Activated CD8-positive, alpha-beta memory T cell treated with anti-CD3 and anti-CD28 coated beads, Interleukin-2, amount 50 U/mL, for 1 hour (primary cell): Measurements from ENCODE around the gene KIF6.
"Not testable (repeated sequence)": the region's sequence is repeated elsewhere in the genome, so short reads cannot be mapped to it uniquely, and the experiment has no call there.

Source experiments
- DNase-seq: peaks from one replicate; pipeline ENCODE4 v3.0.0-alpha.2; 2020; ENCODE audit errors: extremely low read depth

The KIF6 gene

DNA sequence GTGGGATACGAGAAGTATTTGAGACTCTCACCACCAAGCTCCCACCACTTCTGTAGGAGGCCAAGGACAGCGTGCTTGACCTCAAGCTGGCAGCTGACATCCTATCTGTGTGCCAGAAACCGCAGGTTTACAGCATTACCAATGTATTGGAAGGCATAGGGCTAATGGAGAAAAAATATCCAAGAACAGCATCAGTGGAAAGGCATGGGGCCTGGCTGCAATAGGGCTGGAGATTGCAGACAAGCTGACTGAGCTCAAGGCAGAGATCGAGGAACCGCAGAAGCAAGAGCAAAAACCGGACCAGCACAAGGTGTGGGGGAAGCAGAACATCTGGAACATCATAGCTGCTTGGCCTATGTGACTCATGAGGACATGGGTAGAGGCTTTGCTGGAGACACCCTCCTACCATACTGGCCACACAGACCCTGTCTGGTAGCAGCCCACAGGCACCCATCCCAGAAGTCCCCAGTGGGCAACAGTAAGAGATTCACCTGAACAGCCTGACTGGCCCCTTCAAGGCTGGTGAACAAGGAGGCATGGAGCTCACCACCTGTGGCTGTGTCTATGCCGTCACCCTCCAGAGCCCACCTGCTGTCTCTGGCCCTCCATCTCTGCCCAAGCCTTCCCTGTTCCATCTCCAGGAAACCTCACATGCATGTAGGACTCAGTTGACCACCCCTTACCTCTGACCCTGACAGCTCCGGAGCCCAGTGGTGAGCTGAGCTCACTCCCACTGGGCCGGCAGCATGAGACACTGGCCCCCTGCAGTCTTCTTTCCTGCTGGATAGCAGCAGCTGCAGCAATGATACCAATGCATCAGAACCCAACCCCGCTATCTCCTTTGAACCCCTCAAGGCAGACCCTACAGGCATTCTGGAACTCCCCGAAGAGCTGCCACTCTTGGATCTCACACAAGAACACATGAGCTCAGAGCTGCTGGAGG, 171.1 kb downstream of the KIF6 start:
- DNase-seq, result no peak

DNA sequence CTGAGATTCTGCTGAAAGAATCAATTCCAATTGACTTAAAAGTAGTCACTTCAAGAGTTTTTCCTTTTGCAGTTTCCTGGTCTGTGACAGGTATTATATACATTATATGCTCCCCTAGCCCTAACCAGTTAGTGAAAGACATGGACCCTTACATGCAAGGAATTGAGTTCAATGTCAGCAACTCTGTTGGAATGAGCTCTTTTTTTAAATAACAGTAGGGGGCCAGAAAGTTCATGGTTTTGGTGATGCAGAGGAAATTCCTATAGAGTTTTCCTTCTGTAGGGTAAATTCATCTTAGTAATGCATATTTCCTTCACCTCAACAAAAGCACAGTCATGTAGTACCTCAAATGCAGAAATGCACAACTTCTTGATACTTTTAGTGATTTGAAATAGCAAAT, 172.2 kb downstream of the KIF6 start:
- DNase-seq, result no peak

DNA sequence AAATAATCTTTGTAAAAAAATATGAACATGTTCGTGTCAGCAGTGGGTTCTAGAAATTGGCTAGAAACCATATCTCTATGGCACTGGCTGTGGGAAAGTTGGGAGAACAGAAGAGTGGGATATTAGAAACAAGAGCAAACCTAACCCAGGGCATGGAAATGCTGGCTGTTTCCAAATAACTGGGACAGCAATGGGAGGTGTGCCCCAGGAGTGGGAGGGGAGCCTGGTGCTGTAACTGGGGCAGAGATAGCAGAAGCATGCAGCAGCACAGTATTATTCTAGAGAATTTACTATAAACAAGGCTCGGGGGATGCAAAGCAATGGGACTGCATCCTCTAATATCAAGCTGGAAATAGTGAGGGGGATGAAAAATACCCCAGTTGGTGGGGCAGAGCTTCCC, 175.0 kb downstream of the KIF6 start:
- DNase-seq, result no peak

DNA sequence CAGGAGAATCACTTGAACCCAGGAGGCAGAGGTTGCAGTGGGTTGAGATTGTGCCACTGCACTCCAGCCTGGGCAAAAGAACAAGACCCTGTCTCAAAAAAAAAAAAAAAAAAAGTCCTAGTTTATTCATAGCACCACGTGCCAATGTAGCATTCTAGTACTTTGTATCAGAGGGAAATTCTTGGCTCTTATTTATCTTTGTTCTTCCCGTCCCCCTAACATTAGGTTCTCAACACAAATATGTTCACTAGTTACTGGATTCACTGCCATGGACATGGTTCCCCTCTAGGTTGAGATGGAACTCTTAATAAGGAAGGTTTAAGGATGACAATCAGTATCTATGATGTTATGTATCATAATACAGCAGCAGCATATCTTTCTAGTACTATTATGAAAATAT, 178.5 kb downstream of the KIF6 start:
- DNase-seq, result no peak

DNA sequence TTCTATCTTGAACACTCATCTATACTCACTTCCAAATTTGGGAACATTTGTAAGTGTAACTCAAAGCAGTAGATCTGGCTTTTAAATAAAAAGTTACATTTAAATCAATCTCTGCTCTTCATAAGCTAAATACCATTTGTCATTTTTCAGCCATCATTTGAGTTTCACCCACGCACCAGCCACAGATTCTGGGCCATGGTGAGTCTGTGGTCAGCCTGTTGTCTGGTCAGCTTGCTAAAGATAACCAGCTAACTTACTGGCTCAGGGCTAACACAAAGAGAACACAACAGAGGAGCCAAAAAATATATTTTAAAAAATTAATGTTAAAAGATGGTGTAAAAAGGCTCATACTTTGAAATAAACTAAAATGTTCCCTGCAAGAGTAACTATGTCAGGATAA, 181.3 kb downstream of the KIF6 start:
- DNase-seq, result no peak

DNA sequence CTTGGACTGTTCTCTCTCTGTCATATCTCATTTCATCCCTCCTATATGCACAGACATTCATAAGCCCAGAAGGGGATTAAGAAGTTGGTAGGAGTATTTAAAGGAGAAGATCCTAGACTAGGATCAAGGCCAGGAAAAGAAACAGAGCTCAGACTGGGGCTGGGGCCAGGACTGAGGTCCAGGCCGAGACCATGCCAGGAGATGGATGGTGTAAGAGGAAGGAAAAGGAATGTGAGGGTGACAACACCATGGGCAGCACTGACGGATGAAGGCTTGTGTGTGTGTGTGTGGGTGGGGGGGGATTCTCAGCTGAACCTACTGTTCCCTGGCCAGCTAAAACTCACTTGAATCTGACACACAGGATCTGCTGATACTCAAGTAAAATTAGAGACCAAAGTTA, 182.1 kb downstream of the KIF6 start:
- no peak for DNase-seq

DNA sequence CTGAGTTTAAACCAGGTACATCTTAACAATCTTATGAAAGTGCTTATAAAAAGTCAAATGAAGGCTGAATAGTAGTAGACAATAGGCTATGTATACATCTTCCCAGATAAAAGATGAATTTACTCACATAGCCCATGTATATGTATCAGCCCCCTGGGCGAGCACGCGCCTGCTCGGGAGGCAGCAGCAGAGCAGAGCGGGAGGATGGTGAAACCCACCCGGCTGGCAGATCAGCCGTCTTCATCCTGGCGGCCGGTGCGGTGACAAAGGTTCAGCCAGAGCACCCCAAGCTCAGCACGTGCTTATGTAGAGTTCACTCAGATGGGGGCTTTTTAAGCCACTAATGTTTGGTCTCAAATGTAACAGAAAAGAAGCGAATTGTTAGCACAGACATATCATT, 184.8 kb downstream of the KIF6 start:
- no peak for DNase-seq

DNA sequence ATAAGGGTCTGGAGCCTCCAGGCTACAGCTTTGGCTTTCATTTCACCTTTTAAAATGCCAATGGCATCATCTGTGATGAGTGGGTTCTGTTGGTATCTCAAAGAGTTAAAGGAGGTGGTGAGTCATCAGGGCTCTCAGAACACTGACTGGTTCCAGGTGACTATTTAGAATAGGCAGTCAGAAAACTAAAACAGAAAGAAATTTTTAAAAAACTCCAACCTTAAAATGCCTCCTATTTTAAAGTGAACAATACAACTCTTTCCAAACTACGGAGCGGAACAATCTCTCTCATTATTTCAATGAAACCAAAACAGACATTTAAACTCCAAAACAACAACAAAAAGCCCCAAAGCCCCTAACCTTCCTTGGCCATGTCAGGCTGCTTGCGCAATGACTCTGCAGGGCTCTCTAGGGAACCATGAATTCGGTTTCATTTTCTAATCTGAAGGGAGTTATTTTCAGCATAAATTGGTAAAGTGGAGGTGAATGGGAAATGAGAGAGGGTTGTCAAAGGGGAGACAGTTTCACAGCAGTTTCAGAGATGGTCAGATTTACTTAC, 194.9 kb downstream of the KIF6 start:
- DNase-seq, result no peak

DNA sequence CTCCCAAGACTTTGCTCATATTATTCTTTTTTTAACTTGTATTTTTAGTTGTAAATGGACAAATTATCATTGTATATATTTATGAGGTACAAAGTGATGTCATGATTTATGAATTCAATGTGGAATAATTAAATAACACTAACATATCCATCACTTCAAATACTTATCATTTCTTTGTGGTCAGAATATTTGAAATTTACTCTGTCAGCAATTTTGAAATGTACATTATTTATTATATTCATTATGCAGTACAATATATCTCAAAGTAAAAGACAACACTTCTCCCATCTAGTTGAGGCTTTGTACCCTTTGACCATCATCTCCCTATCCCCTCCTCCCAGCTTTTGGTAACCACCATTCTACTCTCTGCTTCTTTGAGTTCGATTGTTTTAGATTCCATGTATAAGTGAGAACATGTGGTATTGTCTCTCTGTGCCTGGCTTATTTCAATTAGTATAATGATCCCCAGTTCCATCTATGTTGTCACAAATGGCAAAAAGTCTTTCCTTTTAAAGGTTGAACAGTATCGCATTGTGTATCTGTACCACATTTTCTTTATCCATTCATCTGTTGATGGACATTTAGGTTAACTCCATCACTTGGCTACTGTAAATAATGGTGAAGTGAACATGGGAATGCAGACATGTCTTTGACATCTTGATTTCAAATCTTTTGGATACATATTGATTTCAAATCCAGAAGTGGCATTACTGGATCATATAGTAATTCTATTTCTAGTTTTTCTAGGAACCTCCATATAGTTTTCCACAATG, 197.2 kb downstream of the KIF6 start:
- DNase-seq, result no peak

DNA sequence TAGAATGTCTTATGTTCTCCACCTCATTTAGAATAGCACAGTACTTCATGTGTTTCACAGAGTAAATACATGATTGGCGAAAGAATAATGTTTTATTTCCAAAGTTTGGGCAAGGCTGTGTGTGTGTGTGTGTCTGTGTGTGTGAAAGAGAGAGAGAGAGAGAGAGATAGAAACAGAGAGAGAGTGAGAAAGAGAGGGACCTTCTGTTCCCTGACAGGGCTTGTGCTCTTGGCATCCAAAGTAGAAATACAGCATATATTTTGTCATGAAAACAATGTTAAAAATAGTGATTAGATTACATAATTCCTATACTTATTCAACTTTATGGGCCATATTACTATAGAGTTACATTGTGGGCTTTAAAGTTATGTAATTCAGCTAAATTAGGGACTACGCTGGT, 201.2 kb downstream of the KIF6 start:
- no peak for DNase-seq

DNA sequence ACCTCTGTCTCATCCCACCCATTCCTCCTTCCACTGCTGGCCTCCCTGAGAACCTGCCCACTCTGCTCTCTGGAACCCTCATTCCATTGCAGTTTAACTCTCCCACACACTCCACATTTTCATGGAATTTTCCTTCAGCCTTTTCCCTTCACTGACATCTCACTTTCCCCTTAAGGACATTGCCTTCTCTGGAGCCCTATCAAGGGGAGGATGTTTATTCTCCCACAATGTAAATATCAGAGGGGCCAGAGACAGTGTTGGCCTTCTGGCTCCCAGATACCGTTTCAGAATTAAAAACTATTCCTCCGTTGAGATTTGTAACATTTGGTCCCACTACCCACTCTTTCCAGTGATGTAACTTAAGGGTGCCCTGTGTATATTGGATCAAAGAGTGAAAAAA, 203.2 kb downstream of the KIF6 start:
- no peak for DNase-seq

DNA sequence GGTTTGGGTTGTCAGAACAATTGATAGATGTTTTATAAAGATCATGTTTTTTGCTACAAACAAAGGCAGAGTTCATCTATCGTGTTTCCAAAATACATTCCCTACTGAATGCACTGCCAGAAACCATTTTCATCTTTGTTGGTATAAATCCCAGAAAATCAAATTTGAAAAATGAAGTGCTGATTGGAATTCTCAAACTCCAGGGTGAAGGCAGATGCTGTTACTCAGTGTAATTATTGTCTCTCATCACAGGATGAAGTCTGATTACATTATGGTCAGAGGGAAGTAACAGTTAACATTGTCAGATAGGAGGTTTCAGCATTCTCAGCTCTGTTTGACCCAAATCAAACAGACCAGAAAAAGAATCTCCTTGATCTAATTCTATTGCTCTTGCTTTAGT, 204.3 kb downstream of the KIF6 start:
- no peak for DNase-seq

DNA sequence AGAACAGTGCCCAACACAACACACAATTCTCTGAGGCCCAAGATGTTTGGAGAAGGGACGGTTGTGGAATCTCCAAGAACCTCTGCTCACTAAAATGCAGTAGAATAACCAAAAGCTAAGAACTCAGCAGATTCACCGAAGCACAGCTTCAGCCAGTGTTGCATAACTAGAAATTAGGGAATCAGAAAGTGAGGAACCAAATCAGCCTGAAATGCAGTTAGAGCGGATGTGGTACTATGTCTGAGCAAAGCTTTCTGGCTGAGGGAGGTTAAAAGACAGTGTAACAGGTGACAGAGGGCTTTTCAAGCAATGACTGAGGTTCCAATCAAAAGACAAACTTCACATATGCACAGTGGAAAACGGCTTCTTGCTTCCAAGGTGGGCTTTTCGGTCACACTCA, 204.8 kb downstream of the KIF6 start:
- DNase-seq, result no peak

DNA sequence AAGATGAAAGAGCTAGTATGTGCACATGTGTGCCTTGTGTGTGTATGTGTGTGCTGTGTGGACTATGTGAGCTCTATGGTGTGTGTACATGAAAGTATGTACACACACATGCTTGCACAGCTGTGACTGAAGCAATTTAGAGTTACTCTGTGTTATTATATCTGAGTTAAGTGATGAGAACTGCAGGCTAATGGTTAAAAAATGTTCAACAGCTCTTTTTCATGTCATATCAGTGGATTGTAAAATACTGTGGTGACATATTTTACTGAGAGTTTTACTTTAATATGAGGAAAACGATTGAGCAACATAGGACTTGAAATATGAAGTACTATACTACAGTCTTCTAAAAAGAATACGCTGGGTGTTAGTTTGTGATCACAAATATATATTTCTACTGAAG, 207.0 kb downstream of the KIF6 start:
- no peak for DNase-seq

DNA sequence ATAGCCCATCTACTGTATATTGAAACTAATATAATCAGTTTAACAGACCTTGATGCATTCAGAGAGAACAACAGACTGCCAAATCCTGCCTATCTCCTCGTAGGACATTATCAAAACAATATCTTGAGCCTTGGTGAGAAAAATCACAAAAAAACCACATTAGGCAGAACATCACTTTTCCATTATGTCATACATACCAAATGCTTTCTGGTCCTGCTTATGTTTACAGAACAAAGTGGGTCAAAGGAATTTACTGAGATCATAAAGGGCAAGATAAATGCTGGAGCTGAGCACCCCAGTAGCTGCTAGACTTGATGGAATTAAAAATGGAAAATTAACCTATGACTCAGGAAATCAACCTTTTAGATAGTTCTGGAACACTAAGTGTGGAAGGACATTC, 207.5 kb downstream of the KIF6 start:
- no peak for DNase-seq

DNA sequence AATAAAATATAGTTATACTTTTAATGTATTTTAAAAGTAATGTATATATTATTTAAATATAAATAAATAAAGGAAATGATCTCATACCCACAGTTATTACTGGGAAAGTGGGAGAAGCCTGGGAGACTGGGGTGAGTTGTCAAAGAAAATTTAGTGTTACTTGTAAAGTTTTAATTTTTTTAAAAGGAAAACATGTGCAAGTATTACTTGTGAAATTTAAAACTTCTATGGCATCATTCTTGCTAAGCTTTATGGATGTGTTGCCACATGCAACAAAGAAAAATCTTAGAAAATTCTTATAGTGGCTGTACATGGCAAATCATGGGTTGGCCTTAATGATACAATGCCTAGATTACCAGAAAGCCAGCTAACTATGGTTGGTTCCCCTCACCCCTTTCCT, 208.7 kb downstream of the KIF6 start:
- DNase-seq, result no peak

DNA sequence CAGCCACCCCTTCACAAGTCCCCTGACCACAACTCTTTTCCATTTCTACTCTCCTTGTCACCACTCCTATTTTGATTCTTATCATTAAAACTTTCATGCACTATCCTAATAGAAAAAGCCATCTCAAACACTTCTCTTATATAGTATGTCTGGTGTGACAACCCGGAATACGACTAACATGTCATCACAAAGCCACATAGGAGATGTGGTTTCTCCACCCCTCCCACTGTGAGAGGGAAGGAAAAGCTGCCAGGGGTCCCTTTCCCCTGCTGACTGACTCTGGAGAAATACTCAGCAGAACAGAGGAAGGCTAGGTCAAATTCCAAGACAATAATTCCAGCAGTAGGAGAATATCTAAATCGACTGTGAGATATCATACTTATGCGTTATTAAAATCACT, 209.7 kb downstream of the KIF6 start:
- DNase-seq, result no peak

DNA sequence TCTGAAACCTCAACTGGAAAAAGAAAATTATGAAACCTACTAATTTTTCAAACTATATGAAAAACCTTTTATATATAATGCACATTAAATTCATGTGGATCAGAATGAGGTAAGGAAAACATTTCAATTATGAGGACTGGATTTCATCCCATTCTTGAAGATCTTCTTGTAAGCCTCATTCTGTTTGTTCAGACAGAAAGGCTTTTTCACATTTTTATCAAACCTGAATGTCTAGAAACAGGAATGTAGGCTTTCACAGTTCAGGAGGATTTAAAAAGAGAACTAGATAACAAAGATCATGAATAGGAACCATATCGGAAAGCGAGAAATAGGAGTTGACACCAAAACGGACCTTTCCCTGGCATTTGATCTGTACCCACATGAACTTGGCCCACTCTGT, 210.2 kb downstream of the KIF6 start:
- no peak for DNase-seq

DNA sequence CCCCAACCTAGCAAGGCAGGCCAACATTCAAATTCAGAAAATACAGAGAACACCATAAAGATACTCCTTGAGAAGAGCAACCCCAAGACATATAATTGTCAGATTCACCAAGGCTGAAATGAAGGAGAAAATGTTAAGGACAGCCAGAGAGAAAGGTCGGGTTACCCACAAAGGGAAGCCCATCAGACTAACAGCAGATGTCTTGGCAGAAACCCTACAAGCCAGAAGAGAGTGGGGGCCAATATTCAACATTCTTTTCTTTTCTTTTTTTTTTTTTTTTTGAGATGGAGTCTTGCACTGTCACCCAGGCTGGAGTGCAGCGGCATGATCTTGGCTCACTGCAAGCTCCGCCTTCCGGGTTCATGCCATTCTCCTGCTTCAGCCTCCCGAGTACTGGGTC, 215.4 kb downstream of the KIF6 start:
- not testable (repeated sequence) for DNase-seq

DNA sequence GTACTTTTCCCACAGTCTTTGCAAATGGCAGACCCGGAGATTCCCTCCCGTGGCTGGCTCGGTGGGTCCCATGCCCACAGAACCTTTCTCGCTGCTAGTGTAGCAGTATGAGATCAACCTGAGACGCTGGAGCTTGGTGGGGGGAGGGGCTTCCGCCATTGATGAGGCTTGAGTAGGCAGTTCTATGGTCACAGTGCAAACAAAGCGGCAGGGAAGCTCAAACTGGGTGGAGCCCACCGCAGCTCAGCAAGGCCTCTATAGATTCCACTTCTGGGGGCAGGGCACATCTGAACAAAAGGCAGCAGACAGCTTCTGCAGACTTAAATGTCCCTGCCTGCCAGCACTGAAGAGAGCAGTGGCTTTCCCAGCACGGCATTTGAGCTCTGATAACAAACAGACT, 216.7 kb downstream of the KIF6 start:
- DNase-seq, result no peak

DNA sequence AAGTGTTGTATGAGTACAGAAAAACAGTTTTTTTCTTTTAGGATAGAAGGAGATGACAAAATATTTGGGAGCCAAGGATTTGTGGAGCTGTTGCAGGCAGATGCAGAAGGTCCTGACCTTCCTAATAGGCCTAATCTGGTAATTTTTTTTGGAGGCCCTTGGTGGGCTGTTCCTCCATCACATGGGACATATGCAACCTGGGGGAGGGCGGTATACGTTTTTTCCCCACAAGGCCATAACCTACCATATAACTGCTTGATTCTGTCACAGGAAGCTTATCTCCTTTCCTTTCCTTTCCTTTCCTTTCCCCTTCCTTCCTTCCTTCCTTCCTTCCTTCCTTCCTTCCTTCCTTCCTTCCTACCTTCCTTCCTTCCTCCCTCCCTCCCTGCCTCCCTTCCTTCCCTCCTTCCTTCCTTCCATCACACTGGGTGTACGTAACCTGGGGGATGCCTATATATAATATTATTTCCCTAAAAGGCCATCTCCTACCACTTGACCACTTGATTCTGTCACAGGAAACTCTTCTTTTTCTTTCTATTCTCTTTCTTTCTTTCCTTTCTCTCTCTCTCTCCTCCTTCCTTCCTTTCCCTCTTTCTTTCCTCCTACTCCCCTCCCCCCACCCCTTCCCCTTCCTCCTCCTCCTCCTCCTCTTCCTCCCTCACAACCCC, 217.7 kb downstream of the KIF6 start:
- no peak for DNase-seq

DNA sequence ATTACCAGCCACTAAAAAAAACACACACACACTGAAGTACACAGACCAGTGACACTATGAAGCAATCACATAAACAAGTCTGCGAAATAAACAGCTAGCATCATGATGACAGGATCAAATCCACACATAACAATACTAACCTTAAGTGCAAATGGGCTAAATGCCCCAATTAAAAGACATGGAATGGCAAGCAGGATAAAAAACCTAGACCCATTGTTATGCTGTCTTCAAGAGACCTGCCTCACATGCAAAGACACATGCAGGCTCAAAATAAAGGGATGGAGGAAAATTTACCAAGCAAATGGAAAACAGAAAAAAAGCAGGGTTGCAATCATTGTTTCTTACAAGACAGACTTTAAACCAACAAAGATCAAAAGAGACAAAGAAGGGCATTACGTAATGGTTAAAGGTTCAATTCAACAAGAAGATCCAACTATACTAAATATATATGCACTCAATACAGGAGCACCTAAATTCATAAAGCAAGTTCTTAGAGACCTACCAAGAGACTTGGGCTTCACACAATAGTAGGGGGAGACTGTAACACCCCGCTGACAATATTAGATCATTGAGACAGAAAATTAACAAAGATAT, 222.7 kb downstream of the KIF6 start:
- DNase-seq, result not testable (repeated sequence)
